ENCODE measurements around the gene CDKN2B-AS1. TPM values are rescaled to one million over a fixed set of nuclear protein-coding genes. Genes with fewer than 3 reads are reported as not detected.

Gene CDKN2B-AS1
- total and polyA plus RNA-seq, 2 experiments from 2014 or later, result 0.14 TPM; not detected in 1

DNA sequence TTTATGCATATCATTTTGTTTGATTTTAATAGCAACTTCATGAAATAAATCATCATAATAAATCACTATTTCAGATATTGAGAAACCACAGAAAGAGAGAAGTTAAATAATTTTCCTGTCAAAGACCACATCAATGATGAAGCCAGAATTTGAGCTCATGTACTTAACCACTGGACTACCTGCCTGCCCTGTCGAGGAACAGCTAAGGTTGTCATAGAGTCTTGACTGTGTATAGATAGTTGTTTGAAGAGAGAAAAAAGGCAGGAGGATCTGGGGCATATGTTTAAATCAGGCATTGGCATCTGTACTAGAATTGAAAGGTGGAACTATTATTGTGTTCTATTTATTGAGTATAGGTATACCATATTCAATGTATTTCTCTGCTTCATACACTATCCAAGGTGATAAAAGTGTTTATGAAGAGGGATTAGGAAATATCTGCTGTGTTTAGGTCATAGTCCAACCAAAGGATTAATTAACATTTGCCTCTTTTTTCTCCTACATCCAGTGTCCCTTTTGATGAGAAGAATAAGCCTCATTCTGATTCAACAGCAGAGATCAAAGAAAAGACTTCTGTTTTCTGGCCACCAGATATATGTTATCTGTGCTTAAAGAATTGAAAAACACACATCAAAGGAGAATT lies 51.8 kb downstream of the CDKN2B-AS1 start:
- Mint-ChIP-seq H3K36me3 (ENCODE audit: low read depth) (no peaks in the 10 kb centered on the region), H3K9me3 (no peaks in the 10 kb centered on the region)

More for the DNA sequence above, 51.8 kb downstream of the CDKN2B-AS1 start:
- Mint-ChIP-seq H3K4me3 (no peak overlapping the region), H3K27me3 (ENCODE audit: insufficient read depth, low read depth, poor library complexity) (no peaks in the 10 kb centered on the region), H3K27ac (no peak overlapping the region), H3K4me1 (no peaks in the 10 kb centered on the region; the same call in 2 of the 3 replicates)
- Histone ChIP-seq H3K9me2 (ENCODE audit: insufficient read depth) (no peaks in the 10 kb centered on the region), H3F3A (replicated peaks; ENCODE audit: low read depth) (no peaks in the 10 kb centered on the region), H3K36me3 (ENCODE audit: insufficient read depth) (no peaks in the 10 kb centered on the region), H3K27me3 (ENCODE audit: insufficient read depth) (no peaks in the 10 kb centered on the region), H3K4me1 (ENCODE audit: insufficient read depth) (no peaks in the 10 kb centered on the region), H3K4me3 (no peak overlapping the region), H3K4me2 (no peak overlapping the region), H4K20me1 (replicated peaks; ENCODE audit: insufficient read depth) (no peaks in the 10 kb centered on the region), H3K79me2 (replicated peaks; ENCODE audit: insufficient read depth) (no peaks in the 10 kb centered on the region), H3K27ac (ENCODE audit: low read depth) (no peak overlapping the region), H2AFZ (no peak overlapping the region)
- DNase-seq (ENCODE audit: low spot score), result no peak
- ATAC-seq, result no peak
- TF ChIP-seq JUNB (IDR thresholded peaks at IDR 0.05; ENCODE audit: unreplicated experiment) (no peak), ZNF331 (CRISPR knock-in tag; IDR thresholded peaks at IDR 0.05; ENCODE audit: low read depth) (no peak), STAT1 (IDR thresholded peaks at IDR 0.05; ENCODE audit: unreplicated experiment) (no peak), NANOG (IDR thresholded peaks at IDR 0.05; ENCODE audit: borderline replicate concordance) (no peak), ZNF114 (CRISPR knock-in tag; IDR thresholded peaks at IDR 0.05) (no peak), CREB1 (CRISPR knock-in tag; IDR thresholded peaks at IDR 0.05; ENCODE audit: low read depth) (no peak), POLR2AphosphoS5 (IDR thresholded peaks at IDR 0.05; ENCODE audit: low read depth) (no peak), EZH2phosphoT487 (IDR thresholded peaks at IDR 0.05; ENCODE audit: unreplicated experiment) (no peak), EZH2 (IDR thresholded peaks at IDR 0.05; ENCODE audit: low read depth, unreplicated experiment) (no peak)
- TF ChIP-seq, protein P1, sequence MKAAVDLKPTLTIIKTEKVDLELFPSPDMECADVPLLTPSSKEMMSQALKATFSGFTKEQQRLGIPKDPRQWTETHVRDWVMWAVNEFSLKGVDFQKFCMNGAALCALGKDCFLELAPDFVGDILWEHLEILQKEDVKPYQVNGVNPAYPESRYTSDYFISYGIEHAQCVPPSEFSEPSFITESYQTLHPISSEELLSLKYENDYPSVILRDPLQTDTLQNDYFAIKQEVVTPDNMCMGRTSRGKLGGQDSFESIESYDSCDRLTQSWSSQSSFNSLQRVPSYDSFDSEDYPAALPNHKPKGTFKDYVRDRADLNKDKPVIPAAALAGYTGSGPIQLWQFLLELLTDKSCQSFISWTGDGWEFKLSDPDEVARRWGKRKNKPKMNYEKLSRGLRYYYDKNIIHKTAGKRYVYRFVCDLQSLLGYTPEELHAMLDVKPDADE (IDR thresholded peaks at IDR 0.05), result no peak
- TF ChIP-seq, protein P2, sequence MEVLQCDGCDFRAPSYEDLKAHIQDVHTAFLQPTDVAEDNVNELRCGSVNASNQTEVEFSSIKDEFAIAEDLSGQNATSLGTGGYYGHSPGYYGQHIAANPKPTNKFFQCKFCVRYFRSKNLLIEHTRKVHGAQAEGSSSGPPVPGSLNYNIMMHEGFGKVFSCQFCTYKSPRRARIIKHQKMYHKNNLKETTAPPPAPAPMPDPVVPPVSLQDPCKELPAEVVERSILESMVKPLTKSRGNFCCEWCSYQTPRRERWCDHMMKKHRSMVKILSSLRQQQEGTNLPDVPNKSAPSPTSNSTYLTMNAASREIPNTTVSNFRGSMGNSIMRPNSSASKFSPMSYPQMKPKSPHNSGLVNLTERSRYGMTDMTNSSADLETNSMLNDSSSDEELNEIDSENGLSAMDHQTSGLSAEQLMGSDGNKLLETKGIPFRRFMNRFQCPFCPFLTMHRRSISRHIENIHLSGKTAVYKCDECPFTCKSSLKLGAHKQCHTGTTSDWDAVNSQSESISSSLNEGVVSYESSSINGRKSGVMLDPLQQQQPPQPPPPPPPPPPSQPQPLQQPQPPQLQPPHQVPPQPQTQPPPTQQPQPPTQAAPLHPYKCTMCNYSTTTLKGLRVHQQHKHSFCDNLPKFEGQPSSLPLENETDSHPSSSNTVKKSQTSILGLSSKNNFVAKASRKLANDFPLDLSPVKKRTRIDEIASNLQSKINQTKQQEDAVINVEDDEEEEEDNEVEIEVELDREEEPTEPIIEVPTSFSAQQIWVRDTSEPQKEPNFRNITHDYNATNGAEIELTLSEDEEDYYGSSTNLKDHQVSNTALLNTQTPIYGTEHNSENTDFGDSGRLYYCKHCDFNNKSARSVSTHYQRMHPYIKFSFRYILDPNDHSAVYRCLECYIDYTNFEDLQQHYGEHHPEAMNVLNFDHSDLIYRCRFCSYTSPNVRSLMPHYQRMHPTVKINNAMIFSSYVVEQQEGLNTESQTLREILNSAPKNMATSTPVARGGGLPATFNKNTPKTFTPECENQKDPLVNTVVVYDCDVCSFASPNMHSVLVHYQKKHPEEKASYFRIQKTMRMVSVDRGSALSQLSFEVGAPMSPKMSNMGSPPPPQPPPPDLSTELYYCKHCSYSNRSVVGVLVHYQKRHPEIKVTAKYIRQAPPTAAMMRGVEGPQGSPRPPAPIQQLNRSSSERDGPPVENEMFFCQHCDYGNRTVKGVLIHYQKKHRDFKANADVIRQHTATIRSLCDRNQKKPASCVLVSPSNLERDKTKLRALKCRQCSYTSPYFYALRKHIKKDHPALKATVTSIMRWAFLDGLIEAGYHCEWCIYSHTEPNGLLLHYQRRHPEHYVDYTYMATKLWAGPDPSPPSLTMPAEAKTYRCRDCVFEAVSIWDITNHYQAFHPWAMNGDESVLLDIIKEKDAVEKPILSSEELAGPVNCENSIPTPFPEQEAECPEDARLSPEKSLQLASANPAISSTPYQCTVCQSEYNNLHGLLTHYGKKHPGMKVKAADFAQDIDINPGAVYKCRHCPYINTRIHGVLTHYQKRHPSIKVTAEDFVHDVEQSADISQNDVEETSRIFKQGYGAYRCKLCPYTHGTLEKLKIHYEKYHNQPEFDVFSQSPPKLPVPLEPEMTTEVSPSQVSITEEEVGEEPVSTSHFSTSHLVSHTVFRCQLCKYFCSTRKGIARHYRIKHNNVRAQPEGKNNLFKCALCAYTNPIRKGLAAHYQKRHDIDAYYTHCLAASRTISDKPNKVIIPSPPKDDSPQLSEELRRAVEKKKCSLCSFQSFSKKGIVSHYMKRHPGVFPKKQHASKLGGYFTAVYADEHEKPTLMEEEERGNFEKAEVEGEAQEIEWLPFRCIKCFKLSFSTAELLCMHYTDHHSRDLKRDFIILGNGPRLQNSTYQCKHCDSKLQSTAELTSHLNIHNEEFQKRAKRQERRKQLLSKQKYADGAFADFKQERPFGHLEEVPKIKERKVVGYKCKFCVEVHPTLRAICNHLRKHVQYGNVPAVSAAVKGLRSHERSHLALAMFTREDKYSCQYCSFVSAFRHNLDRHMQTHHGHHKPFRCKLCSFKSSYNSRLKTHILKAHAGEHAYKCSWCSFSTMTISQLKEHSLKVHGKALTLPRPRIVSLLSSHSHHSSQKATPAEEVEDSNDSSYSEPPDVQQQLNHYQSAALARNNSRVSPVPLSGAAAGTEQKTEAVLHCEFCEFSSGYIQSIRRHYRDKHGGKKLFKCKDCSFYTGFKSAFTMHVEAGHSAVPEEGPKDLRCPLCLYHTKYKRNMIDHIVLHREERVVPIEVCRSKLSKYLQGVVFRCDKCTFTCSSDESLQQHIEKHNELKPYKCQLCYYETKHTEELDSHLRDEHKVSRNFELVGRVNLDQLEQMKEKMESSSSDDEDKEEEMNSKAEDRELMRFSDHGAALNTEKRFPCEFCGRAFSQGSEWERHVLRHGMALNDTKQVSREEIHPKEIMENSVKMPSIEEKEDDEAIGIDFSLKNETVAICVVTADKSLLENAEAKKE (CRISPR knock-in tag; IDR thresholded peaks at IDR 0.05), result no peak
- TF ChIP-seq, protein P3, sequence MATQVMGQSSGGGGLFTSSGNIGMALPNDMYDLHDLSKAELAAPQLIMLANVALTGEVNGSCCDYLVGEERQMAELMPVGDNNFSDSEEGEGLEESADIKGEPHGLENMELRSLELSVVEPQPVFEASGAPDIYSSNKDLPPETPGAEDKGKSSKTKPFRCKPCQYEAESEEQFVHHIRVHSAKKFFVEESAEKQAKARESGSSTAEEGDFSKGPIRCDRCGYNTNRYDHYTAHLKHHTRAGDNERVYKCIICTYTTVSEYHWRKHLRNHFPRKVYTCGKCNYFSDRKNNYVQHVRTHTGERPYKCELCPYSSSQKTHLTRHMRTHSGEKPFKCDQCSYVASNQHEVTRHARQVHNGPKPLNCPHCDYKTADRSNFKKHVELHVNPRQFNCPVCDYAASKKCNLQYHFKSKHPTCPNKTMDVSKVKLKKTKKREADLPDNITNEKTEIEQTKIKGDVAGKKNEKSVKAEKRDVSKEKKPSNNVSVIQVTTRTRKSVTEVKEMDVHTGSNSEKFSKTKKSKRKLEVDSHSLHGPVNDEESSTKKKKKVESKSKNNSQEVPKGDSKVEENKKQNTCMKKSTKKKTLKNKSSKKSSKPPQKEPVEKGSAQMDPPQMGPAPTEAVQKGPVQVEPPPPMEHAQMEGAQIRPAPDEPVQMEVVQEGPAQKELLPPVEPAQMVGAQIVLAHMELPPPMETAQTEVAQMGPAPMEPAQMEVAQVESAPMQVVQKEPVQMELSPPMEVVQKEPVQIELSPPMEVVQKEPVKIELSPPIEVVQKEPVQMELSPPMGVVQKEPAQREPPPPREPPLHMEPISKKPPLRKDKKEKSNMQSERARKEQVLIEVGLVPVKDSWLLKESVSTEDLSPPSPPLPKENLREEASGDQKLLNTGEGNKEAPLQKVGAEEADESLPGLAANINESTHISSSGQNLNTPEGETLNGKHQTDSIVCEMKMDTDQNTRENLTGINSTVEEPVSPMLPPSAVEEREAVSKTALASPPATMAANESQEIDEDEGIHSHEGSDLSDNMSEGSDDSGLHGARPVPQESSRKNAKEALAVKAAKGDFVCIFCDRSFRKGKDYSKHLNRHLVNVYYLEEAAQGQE (IDR thresholded peaks at IDR 0.05; ENCODE audit: unreplicated experiment), result no peak
- TF ChIP-seq, protein P4, sequence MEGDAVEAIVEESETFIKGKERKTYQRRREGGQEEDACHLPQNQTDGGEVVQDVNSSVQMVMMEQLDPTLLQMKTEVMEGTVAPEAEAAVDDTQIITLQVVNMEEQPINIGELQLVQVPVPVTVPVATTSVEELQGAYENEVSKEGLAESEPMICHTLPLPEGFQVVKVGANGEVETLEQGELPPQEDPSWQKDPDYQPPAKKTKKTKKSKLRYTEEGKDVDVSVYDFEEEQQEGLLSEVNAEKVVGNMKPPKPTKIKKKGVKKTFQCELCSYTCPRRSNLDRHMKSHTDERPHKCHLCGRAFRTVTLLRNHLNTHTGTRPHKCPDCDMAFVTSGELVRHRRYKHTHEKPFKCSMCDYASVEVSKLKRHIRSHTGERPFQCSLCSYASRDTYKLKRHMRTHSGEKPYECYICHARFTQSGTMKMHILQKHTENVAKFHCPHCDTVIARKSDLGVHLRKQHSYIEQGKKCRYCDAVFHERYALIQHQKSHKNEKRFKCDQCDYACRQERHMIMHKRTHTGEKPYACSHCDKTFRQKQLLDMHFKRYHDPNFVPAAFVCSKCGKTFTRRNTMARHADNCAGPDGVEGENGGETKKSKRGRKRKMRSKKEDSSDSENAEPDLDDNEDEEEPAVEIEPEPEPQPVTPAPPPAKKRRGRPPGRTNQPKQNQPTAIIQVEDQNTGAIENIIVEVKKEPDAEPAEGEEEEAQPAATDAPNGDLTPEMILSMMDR (conservative IDR thresholded peaks at IDR 0.05; ENCODE audit: low read depth in 2 of 2), result no peak

Data from GM23338 (cell line).